IMR-90 (cell line): Measurements from ENCODE around the gene CSPG5. TPM values are rescaled to one million over a fixed set of nuclear protein-coding genes. Genes with fewer than 3 reads are reported as not detected.

Experiments
- ATAC-seq: fragments of 200-7000 bp; cut with Tn5 transposase; 2 replicates; pipeline ENCODE4 v1.9.1; 2020; ENCODE audit warnings: low read depth, mild to moderate bottlenecking, moderate library complexity
- BruUV-seq: library from RNA; stranded (reverse); fragments of 400-500 nt; replicated peaks from 2 replicates; lab custom pipeline; 2021; lab: Mats Ljungman, UMichigan
- CTCF ChIA-PET: fragments of 300-600 bp; formaldehyde crosslinking; extraction: SDS; loops from one replicate; lab custom pipeline; 2021; ENCODE audit warnings: antibody characterized with exemption; lab: Yijun Ruan, JAX
- POLR2A ChIA-PET: fragments of 300-600 bp; sonication (Branson Sonifier 250); formaldehyde crosslinking; loops from one replicate; lab custom pipeline; 2022; ENCODE audit warnings: antibody characterized with exemption; ENCODE audit not compliant: unreplicated experiment; lab: Charles Lee
- DNase-seq: peaks from one replicate; pipeline ENCODE4 v3.0.0; 2013
- H2AFZ ChIP-seq: replicated peaks from 2 replicates; pipeline ENCODE3; 2013; ENCODE audit warnings: low read length, mild to moderate bottlenecking; ENCODE audit not compliant: poor library complexity
- H2AK5ac ChIP-seq: 2 replicates; pipeline ENCODE4 v1.6.1; 2013; ENCODE audit warnings: low read depth, low read length, inconsistent platforms
- H2AK9ac ChIP-seq: replicated peaks from 2 replicates; pipeline ENCODE3; 2013; ENCODE audit warnings: mild to moderate bottlenecking, low read depth, low read length, moderate library complexity; ENCODE audit not compliant: poor library complexity
- H2BK120ac ChIP-seq: 2 replicates; pipeline ENCODE4 v1.6.1; 2013; ENCODE audit warnings: low read depth, low read length, inconsistent platforms
- H2BK15ac ChIP-seq: 3 replicates; pipeline ENCODE4 v1.6.1; 2013; ENCODE audit warnings: low read depth, low read length, inconsistent platforms
- H2BK20ac ChIP-seq: 2 replicates; pipeline ENCODE4 v1.6.1; 2013; ENCODE audit warnings: low read depth, mild to moderate bottlenecking, inconsistent platforms, low read length, moderate library complexity
- H2BK5ac ChIP-seq: 2 replicates; pipeline ENCODE4 v1.6.1; 2013; ENCODE audit warnings: mild to moderate bottlenecking, low read depth, low read length, inconsistent platforms; ENCODE audit not compliant: poor library complexity, severe bottlenecking
- H3K14ac ChIP-seq: replicated peaks from 2 replicates; pipeline ENCODE4 v1.6.1; 2013; ENCODE audit warnings: low read depth, low read length, inconsistent platforms
- H3K18ac ChIP-seq: 2 replicates; pipeline ENCODE4 v1.6.1; 2013; ENCODE audit warnings: low read depth, low read length, control low read depth
- H3K23ac ChIP-seq: 2 replicates; pipeline ENCODE4 v1.6.1; 2013; ENCODE audit warnings: low read depth, low read length, inconsistent platforms
- H3K27ac ChIP-seq: 2 replicates; pipeline ENCODE4 v1.5.1; 2013; ENCODE audit warnings: mild to moderate bottlenecking, control low read depth, low read length; ENCODE audit not compliant: insufficient read depth
- H3K27me3 ChIP-seq: 2 replicates; pipeline ENCODE4 v1.6.1; 2013; ENCODE audit warnings: low read length; ENCODE audit not compliant: control insufficient read depth, insufficient read depth
- H3K36me3 ChIP-seq: 2 replicates; pipeline ENCODE4 v1.6.1; 2013; ENCODE audit warnings: low read length, mixed read lengths; ENCODE audit not compliant: control insufficient read depth, insufficient read depth
- H3K4ac ChIP-seq: 2 replicates; pipeline ENCODE4 v1.6.1; 2013; ENCODE audit warnings: low read depth, low read length, inconsistent platforms
- H3K4me1 ChIP-seq: 2 replicates; pipeline ENCODE4 v1.6.1; 2013; ENCODE audit warnings: low read length, mixed read lengths; ENCODE audit not compliant: control insufficient read depth, insufficient read depth
- H3K4me2 ChIP-seq: 2 replicates; pipeline ENCODE4 v1.6.1; 2013; ENCODE audit warnings: low read depth, mild to moderate bottlenecking, control low read depth, low read length, moderate library complexity
- H3K4me3 ChIP-seq: 2 replicates; pipeline ENCODE4 v1.5.1; 2013; ENCODE audit warnings: low read depth, mild to moderate bottlenecking, control low read depth, low read length, moderate library complexity; ENCODE audit not compliant: insufficient read depth
- H3K56ac ChIP-seq: 2 replicates; pipeline ENCODE4 v1.6.1; 2013; ENCODE audit warnings: low read length, inconsistent platforms; ENCODE audit not compliant: insufficient read depth; ENCODE audit errors: extremely low read depth
- H3K79me1 ChIP-seq, 2 experiments: 2 replicates each; pipeline ENCODE4 v1.6.1; 2013; ENCODE audit warnings: low read length in 2 of 2, inconsistent platforms in 1 of 2, low read depth in 1 of 2
- H3K9ac ChIP-seq: 2 replicates; pipeline ENCODE4 v1.6.1; 2013; ENCODE audit warnings: low read depth, low read length, control low read depth
- H3K9me1 ChIP-seq: 2 replicates; pipeline ENCODE4 v1.6.1; 2013; ENCODE audit warnings: low read length, inconsistent platforms; ENCODE audit not compliant: insufficient read depth
- H3K9me3 ChIP-seq: 2 replicates; pipeline ENCODE4 v1.6.1; 2013; ENCODE audit warnings: low read length; ENCODE audit not compliant: control insufficient read depth, insufficient read depth
- H4K20me1 ChIP-seq: 2 replicates; pipeline ENCODE4 v1.6.1; 2013; ENCODE audit warnings: low read length, inconsistent platforms; ENCODE audit not compliant: insufficient read depth
- H4K5ac ChIP-seq: 2 replicates; pipeline ENCODE4 v1.6.1; 2013; ENCODE audit warnings: mild to moderate bottlenecking, low read depth, low read length, control low read depth
- H4K8ac ChIP-seq, 2 experiments: 2 replicates each; pipeline ENCODE4 v1.6.1; 2013; ENCODE audit warnings: low read depth in 2 of 2, low read length in 2 of 2, control low read depth in 1 of 2, inconsistent platforms in 1 of 2
- H4K91ac ChIP-seq: 2 replicates; pipeline ENCODE4 v1.6.1; 2013; ENCODE audit warnings: low read depth, low read length, inconsistent platforms; ENCODE audit not compliant: insufficient read depth
- CHD1 ChIP-seq: IDR thresholded peaks from 2 replicates; pipeline ENCODE4 v1.6.1; 2012; ENCODE audit warnings: low read depth, low read length, improper control_type of control experiment
- ELK1 ChIP-seq: fragments of 150-350 bp; IDR thresholded peaks from 2 replicates; pipeline ENCODE4 v1.6.1; 2016; ENCODE audit warnings: low read depth, mild to moderate bottlenecking, low read length, moderate library complexity, borderline replicate concordance
- FOS ChIP-seq: fragments of 150-350 bp; IDR thresholded peaks from 2 replicates; pipeline ENCODE4 v1.6.1; 2016; ENCODE audit warnings: low read depth, low read length
- MAFK ChIP-seq: IDR thresholded peaks from 2 replicates; pipeline ENCODE4 v1.6.1; 2012; ENCODE audit warnings: low read depth, low read length, improper control_type of control experiment
- MAZ ChIP-seq: IDR thresholded peaks from 2 replicates; pipeline ENCODE4 v1.6.1; 2012; ENCODE audit warnings: low read depth, mild to moderate bottlenecking, low read length, improper control_type of control experiment, moderate library complexity, borderline replicate concordance
- MXI1 ChIP-seq: IDR thresholded peaks from 2 replicates; pipeline ENCODE4 v1.6.1; 2012; ENCODE audit warnings: low read depth, mild to moderate bottlenecking, low read length, moderate library complexity, borderline replicate concordance
- NFE2L2 ChIP-seq: fragments of 150-350 bp; IDR thresholded peaks from 2 replicates; pipeline ENCODE4 v1.6.1; 2016; ENCODE audit warnings: low read depth, mild to moderate bottlenecking, low read length
- POLR2A ChIP-seq: IDR thresholded peaks from 2 replicates; pipeline ENCODE4 v1.6.1; 2012; ENCODE audit warnings: mild to moderate bottlenecking, low read depth, low read length
- RAD21 ChIP-seq: IDR thresholded peaks from 2 replicates; pipeline ENCODE4 v1.6.1; 2012; ENCODE audit warnings: low read length, improper control_type of control experiment
- RCOR1 ChIP-seq: IDR thresholded peaks from 2 replicates; pipeline ENCODE4 v1.6.1; 2012; ENCODE audit warnings: mild to moderate bottlenecking, low read length, improper control_type of control experiment; ENCODE audit not compliant: insufficient replicate concordance
- SMC3 ChIP-seq: fragments of 150-350 bp; IDR thresholded peaks from 2 replicates; pipeline ENCODE4 v1.6.1; 2016; ENCODE audit warnings: low read depth, mild to moderate bottlenecking, antibody characterized with exemption, low read length, moderate library complexity
- USF2 ChIP-seq: fragments of 150-350 bp; IDR thresholded peaks from 2 replicates; pipeline ENCODE4 v1.6.1; 2017; ENCODE audit warnings: mild to moderate bottlenecking, antibody characterized with exemption, low read length, low read depth
- WGBS, 2 experiments: methylation state at CpG; one replicate each; pipeline versions ENCODE4 v1.1.5 to v1.1.7; 2013; ENCODE audit warnings: missing lambda C conversion rate in 2 of 2; ENCODE audit not compliant: insufficient read length in 1 of 2; ENCODE audit errors: extremely low coverage in 2 of 2; 5-methylcytosine and 5-hydroxymethylcytosine counted together
- dilution Hi-C: fragments of 300-500 bp; cut with HindIII; formaldehyde crosslinking; loops from one replicate; pipeline ENCODE4 v1.14.3; 2018; ENCODE audit warnings: low sequenced_read_pairs; ENCODE audit not compliant: unreplicated experiment
- in situ Hi-C: fragments of 300-500 bp; cut with MboI; formaldehyde crosslinking; loops from 3 replicates; pipeline ENCODE4 v1.14.3; 2019; ENCODE audit warnings: low sequenced_read_pairs, inconsistent platforms, mixed read lengths
- intact Hi-C: fragments of 100-400 bp; cut with micrococcal nuclease; formaldehyde crosslinking; loops from 2 replicates; pipeline ENCODE4 v1.10.0; 2022
- polyA plus RNA-seq, 3 experiments: library from polyadenylated mRNA; depleted of rRNA; stranded (reverse); fragments of >200 nt; gene quantifications; 2 replicates each; pipeline ENCODE4 v1.2.3, GENCODE V29; 2012; ENCODE audit warnings: low replicate concordance in 1 of 3
- total RNA-seq: library from RNA; depleted of rRNA; stranded (reverse); fragments of >200 nt; gene quantifications from 2 replicates; pipeline ENCODE4 v1.2.3, GENCODE V29; 2012
- TF ChIP-seq, protein P1 (sequence below): conservative IDR thresholded peaks from 2 replicates; pipeline ENCODE4 v1.5.1; 2012; ENCODE audit warnings: mild to moderate bottlenecking, low read depth, low read length, improper control_type of control experiment

Gene CSPG5
- total and polyA plus RNA-seq, 2 of the 4 experiments (the other 2 are of a cell fraction): under 0.01 to 0.10 TPM

DNA sequence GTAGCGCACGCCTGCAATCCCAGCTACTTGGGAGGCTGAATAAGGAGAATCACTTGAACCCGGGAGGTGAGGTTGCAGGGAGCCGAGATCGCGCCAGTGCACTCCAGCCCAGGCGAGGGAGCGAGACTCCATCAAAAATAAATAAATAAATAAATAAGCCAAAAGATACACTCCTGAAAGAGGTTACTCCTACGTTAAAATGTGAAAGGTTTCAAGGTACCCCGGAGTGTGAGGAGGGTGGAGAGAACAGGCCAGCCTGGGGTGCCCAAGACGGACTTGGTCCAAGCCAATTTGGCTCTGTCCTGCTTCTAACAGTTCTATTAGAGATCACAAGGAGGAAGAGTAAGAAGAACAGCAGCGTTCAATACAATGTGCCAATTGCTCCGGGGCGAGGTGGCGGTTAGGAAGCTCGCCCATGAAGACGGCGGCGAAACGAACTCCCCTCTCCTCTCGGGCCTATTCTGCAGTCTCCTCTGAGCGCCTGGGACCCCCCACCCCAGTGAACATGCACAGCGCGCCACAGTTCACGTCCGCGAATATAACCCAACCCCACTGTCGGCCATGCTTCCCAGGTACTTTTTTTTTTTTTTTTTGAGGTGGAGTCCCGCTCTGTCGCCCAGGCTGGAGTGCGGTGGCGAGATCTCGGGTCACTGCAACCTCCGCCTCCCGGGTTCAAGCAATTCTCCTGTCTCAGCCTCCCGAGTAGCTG, 66.1 kb downstream of the CSPG5 start:
- peak overlapping the region; percentile 58 for H4K91ac ChIP-seq
- peaks cover 24 to 33% of the 10 kb centered on the region in 2 experiments for H3K79me1 ChIP-seq
- H3K56ac ChIP-seq: peak overlapping the region; percentile 36; the same call in 1 of the 2 replicates
- peaks cover 2% of the 10 kb centered on the region; the same call in 1 of the 2 replicates for H3K4me1 ChIP-seq
- dilution Hi-C loops (no loop called here), intact Hi-C loops (loop anchor here (1.0 kb wide), 1 partner anchor 91 kb away; no protein-coding TSS in a partner anchor), in situ Hi-C loops (no loop called here)
- H3K9ac ChIP-seq: peak overlapping the region; percentile 98
- H2BK20ac ChIP-seq: no peak overlapping the region
- H3K27me3 ChIP-seq: no peaks in the 10 kb centered on the region
- H3K9me3 ChIP-seq: no peaks in the 10 kb centered on the region
- H4K5ac ChIP-seq: peak overlapping the region; percentile 99
- ATAC-seq (peak; percentile 4), DNase-seq (no peak)
- peak overlapping the region; percentile 100 for H3K4me2 ChIP-seq
- ChIA-PET CTCF (no interaction called here), POLR2A (no interaction called here)
- WGBS, 2 experiments: 100% methylated on average over 1 of the region's 36 CpGs; no CpG with 5 or more reads in 1 of the 2 experiments
- no peaks in the 10 kb centered on the region for H4K20me1 ChIP-seq
- peaks cover 6% of the 10 kb centered on the region for H3K9me1 ChIP-seq
- peak overlapping the region; percentile 98 for H2AK9ac ChIP-seq
- BruUV-seq: no TSS peak
- peak overlapping the region; percentile 77 for H2AK5ac ChIP-seq
- peak overlapping the region; percentile 39 for H2BK5ac ChIP-seq
- H3K27ac ChIP-seq: peak overlapping the region; percentile 67
- peak overlapping the region; percentile 69 for H3K4me3 ChIP-seq
- H2BK15ac ChIP-seq: peak overlapping the region; percentile 29; the same call in 1 of the 3 replicates
- peak overlapping the region; percentile 93 for H3K4ac ChIP-seq
- peak overlapping the region; percentile 76 to 92 for H4K8ac ChIP-seq
- H3K36me3 ChIP-seq: peaks cover 13% of the 10 kb centered on the region
- TF ChIP-seq SMC3 (no peak), POLR2A (no peak), NFE2L2 (no peak), USF2 (no peak), FOS (no peak), ELK1 (no peak), RCOR1 (no peak), RAD21 (no peak), CHD1 (no peak), MAFK (no peak), MAZ (no peak), MXI1 (no peak)
- TF ChIP-seq, protein P1, sequence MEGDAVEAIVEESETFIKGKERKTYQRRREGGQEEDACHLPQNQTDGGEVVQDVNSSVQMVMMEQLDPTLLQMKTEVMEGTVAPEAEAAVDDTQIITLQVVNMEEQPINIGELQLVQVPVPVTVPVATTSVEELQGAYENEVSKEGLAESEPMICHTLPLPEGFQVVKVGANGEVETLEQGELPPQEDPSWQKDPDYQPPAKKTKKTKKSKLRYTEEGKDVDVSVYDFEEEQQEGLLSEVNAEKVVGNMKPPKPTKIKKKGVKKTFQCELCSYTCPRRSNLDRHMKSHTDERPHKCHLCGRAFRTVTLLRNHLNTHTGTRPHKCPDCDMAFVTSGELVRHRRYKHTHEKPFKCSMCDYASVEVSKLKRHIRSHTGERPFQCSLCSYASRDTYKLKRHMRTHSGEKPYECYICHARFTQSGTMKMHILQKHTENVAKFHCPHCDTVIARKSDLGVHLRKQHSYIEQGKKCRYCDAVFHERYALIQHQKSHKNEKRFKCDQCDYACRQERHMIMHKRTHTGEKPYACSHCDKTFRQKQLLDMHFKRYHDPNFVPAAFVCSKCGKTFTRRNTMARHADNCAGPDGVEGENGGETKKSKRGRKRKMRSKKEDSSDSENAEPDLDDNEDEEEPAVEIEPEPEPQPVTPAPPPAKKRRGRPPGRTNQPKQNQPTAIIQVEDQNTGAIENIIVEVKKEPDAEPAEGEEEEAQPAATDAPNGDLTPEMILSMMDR: no peak
- H3K23ac ChIP-seq: peak overlapping the region; percentile 99
- peak overlapping the region; percentile 56; the same call in 1 of the 2 replicates for H3K18ac ChIP-seq
- H2AFZ ChIP-seq: peak overlapping the region; percentile 94
- H3K14ac ChIP-seq: peak overlapping the region; percentile 98
- peak overlapping the region; percentile 61; the same call in 1 of the 2 replicates for H2BK120ac ChIP-seq
